MM.1S (cell line): Measurements from ENCODE around the gene TSHR.

ENCODE experiments used
- CTCF ChIP-seq: fragments of 300-600 bp; sonication (generic); IDR thresholded peaks from 2 replicates; pipeline ENCODE4 v1.5.1; 2016; ENCODE audit warnings: antibody characterized with exemption, low read length, mixed read lengths
- EZH2 ChIP-seq: fragments of 300-600 bp; sonication (generic); optimal IDR thresholded peaks from 2 replicates; pipeline ENCODE3; 2017; ENCODE audit warnings: low read depth, mild to moderate bottlenecking, antibody characterized with exemption, low read length, mixed read lengths

GRCh38 chr14:81157431-81157830, 202.0 kb downstream of the TSHR start:
- TF ChIP-seq CTCF (no peak), EZH2 (no peak)
